HepG2 (cell line): ENCODE results near the gene IQCB1.

Experiments
- CREM ChIP-seq, 2 experiments: sonication (generic) in 1 of 2; formaldehyde crosslinking in 1 of 2; IDR thresholded peaks; 2 replicates each; pipeline versions ENCODE4 v1.4.0 to v1.6.1; 2016 to 2020; ENCODE audit warnings: antibody characterized with exemption in 1 of 2, mild to moderate bottlenecking in 1 of 2, missing genetic modification reagents in 1 of 2
- HCFC1 ChIP-seq: fragments of 150-350 bp; IDR thresholded peaks from 2 replicates; pipeline ENCODE4 v1.6.1; 2014; ENCODE audit warnings: low read depth, low read length
- HOXA7 ChIP-seq: sonication (generic); formaldehyde crosslinking; IDR thresholded peaks from 2 replicates; pipeline ENCODE4 v1.8.1; 2022; ENCODE audit warnings: mild to moderate bottlenecking, missing genetic modification reagents, moderate library complexity
- NR2F2 ChIP-seq: IDR thresholded peaks from 2 replicates; pipeline ENCODE4 v1.6.1; 2012; ENCODE audit warnings: low read depth, inconsistent platforms, borderline replicate concordance
- PHF20 ChIP-seq: sonication (generic); formaldehyde crosslinking; IDR thresholded peaks from 2 replicates; pipeline ENCODE4 v1.5.0; 2020; ENCODE audit warnings: mild to moderate bottlenecking, missing genetic modification reagents
- ZNF530 ChIP-seq: sonication (generic); formaldehyde crosslinking; IDR thresholded peaks from 2 replicates; pipeline ENCODE4 v1.5.0; 2020; ENCODE audit warnings: low read depth, mild to moderate bottlenecking, missing genetic modification reagents
- TF ChIP-seq, protein P1 (sequence below): sonication (generic); formaldehyde crosslinking; IDR thresholded peaks from 2 replicates; pipeline ENCODE4 v1.4.0; 2020; ENCODE audit warnings: mild to moderate bottlenecking, missing genetic modification reagents
- TF ChIP-seq, protein P2 (sequence below): sonication (generic); formaldehyde crosslinking; conservative IDR thresholded peaks from 2 replicates; pipeline ENCODE4 v1.4.0; 2020; ENCODE audit warnings: missing genetic modification reagents
- TF ChIP-seq, protein P3 (sequence below): sonication (generic); formaldehyde crosslinking; IDR thresholded peaks from 2 replicates; pipeline ENCODE4 v1.5.0; 2020; ENCODE audit warnings: mild to moderate bottlenecking, missing genetic modification reagents, moderate library complexity

DNA sequence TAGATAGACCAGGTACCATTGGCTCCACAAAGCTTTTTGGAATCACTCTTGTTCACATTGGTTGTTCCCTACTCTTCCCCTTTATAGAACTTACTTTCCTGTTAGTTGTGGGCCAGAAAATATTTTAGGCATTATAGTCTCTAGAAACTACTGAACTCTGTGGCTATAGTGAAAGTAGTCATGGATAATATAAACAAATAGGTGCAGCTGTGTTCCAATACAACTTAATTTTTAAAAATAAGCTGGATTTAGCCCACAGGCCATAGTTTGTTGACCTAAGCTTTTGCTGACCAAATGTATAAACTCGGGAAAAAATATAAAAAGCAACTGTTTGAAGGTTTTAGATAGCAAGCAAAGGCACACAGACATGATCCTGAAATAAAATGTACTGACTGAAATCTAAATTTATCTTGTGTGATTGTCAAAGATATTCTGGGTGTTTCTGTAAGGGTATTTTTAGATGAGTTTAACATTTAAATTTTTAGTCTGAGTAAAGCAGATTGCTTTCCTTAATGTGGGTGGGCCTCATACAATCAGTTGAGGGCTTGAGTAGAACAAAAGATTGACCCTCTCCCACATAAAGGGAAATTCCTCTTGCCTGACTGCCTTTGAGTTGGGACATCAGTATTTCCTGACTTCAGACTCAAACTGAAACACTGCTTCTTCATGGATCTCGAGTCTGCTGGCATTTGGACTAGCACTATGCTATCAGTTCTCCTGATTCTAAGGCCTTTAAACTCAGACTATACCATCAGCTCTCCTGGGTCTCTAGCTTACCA lies 13.2 kb downstream of the IQCB1 start:
- TF ChIP-seq HCFC1 = no peak
- no peak for TF ChIP-seq NR2F2
- TF ChIP-seq, protein P1, sequence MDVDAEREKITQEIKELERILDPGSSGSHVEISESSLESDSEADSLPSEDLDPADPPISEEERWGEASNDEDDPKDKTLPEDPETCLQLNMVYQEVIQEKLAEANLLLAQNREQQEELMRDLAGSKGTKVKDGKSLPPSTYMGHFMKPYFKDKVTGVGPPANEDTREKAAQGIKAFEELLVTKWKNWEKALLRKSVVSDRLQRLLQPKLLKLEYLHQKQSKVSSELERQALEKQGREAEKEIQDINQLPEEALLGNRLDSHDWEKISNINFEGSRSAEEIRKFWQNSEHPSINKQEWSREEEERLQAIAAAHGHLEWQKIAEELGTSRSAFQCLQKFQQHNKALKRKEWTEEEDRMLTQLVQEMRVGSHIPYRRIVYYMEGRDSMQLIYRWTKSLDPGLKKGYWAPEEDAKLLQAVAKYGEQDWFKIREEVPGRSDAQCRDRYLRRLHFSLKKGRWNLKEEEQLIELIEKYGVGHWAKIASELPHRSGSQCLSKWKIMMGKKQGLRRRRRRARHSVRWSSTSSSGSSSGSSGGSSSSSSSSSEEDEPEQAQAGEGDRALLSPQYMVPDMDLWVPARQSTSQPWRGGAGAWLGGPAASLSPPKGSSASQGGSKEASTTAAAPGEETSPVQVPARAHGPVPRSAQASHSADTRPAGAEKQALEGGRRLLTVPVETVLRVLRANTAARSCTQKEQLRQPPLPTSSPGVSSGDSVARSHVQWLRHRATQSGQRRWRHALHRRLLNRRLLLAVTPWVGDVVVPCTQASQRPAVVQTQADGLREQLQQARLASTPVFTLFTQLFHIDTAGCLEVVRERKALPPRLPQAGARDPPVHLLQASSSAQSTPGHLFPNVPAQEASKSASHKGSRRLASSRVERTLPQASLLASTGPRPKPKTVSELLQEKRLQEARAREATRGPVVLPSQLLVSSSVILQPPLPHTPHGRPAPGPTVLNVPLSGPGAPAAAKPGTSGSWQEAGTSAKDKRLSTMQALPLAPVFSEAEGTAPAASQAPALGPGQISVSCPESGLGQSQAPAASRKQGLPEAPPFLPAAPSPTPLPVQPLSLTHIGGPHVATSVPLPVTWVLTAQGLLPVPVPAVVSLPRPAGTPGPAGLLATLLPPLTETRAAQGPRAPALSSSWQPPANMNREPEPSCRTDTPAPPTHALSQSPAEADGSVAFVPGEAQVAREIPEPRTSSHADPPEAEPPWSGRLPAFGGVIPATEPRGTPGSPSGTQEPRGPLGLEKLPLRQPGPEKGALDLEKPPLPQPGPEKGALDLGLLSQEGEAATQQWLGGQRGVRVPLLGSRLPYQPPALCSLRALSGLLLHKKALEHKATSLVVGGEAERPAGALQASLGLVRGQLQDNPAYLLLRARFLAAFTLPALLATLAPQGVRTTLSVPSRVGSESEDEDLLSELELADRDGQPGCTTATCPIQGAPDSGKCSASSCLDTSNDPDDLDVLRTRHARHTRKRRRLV = no peak
- TF ChIP-seq, protein P2, sequence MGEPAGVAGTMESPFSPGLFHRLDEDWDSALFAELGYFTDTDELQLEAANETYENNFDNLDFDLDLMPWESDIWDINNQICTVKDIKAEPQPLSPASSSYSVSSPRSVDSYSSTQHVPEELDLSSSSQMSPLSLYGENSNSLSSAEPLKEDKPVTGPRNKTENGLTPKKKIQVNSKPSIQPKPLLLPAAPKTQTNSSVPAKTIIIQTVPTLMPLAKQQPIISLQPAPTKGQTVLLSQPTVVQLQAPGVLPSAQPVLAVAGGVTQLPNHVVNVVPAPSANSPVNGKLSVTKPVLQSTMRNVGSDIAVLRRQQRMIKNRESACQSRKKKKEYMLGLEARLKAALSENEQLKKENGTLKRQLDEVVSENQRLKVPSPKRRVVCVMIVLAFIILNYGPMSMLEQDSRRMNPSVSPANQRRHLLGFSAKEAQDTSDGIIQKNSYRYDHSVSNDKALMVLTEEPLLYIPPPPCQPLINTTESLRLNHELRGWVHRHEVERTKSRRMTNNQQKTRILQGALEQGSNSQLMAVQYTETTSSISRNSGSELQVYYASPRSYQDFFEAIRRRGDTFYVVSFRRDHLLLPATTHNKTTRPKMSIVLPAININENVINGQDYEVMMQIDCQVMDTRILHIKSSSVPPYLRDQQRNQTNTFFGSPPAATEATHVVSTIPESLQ (CRISPR knock-in tag) = no peak
- TF ChIP-seq, protein P3, sequence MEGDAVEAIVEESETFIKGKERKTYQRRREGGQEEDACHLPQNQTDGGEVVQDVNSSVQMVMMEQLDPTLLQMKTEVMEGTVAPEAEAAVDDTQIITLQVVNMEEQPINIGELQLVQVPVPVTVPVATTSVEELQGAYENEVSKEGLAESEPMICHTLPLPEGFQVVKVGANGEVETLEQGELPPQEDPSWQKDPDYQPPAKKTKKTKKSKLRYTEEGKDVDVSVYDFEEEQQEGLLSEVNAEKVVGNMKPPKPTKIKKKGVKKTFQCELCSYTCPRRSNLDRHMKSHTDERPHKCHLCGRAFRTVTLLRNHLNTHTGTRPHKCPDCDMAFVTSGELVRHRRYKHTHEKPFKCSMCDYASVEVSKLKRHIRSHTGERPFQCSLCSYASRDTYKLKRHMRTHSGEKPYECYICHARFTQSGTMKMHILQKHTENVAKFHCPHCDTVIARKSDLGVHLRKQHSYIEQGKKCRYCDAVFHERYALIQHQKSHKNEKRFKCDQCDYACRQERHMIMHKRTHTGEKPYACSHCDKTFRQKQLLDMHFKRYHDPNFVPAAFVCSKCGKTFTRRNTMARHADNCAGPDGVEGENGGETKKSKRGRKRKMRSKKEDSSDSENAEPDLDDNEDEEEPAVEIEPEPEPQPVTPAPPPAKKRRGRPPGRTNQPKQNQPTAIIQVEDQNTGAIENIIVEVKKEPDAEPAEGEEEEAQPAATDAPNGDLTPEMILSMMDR = no peak
- no peak for TF ChIP-seq ZNF530 (CRISPR knock-in tag)
- no peak for TF ChIP-seq HOXA7 (CRISPR knock-in tag)
- TF ChIP-seq CREM (IDR thresholded peaks at IDR 0.05) = no peak
- TF ChIP-seq CREM (CRISPR knock-in tag; IDR thresholded peaks at IDR 0.05) = no peak
- no peak for TF ChIP-seq PHF20
